Right lobe of liver (tissue), 4 donors: Measurements from ENCODE around the gene CADM2.

Experiments used
- POLR2A ChIP-seq: fragments of 450-650 bp; IDR thresholded peaks from one replicate; pipeline ENCODE4 v1.6.1; 2017; ENCODE audit warnings: antibody characterized with exemption, mild to moderate bottlenecking
- TF ChIP-seq, protein P1 (sequence below), 4 donors: fragments of 200-600 bp in 3 of 4; fragments of 450-650 bp in 1 of 4; IDR thresholded peaks; one replicate each; pipeline versions ENCODE4 v1.5.1 to v1.8.0; 2016 to 2022; ENCODE audit warnings: antibody characterized with exemption in 4 of 4, mild to moderate bottlenecking in 2 of 4
- donor health status: DM: no; HTN: no; CAD: no.
- donor health status: DM: no; HTN: no; CAD: no.
- donor health status: DM: no; HTN: yes; CAD: no.

DNA sequence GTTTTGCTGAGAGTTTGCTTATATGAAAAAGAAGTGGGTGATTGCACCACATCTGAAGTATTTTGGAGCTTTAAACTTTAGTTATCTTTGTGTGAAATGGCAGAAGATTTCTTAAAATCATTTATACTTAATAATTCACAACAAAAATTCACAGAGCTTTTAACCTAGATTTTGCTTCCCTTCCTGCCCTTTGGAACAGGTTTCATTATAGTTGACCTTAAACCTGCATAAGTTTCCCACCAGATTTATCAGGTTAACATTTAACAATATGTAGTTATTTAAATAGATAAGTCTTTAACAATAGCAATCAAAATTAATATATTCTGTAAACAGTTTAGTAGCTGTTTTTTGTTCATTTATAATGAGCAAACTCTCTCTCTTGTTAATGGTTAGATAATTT lies 30.3 kb downstream of the CADM2 start:
- TF ChIP-seq, protein P1, sequence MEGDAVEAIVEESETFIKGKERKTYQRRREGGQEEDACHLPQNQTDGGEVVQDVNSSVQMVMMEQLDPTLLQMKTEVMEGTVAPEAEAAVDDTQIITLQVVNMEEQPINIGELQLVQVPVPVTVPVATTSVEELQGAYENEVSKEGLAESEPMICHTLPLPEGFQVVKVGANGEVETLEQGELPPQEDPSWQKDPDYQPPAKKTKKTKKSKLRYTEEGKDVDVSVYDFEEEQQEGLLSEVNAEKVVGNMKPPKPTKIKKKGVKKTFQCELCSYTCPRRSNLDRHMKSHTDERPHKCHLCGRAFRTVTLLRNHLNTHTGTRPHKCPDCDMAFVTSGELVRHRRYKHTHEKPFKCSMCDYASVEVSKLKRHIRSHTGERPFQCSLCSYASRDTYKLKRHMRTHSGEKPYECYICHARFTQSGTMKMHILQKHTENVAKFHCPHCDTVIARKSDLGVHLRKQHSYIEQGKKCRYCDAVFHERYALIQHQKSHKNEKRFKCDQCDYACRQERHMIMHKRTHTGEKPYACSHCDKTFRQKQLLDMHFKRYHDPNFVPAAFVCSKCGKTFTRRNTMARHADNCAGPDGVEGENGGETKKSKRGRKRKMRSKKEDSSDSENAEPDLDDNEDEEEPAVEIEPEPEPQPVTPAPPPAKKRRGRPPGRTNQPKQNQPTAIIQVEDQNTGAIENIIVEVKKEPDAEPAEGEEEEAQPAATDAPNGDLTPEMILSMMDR (IDR thresholded peaks at IDR 0.05), result no peak
- no peak for TF ChIP-seq POLR2A
